Keratinocyte (primary cell): ENCODE measurements around the gene WFDC8.

ENCODE experiments used
- EZH2 ChIP-seq: IDR thresholded peaks from one replicate; pipeline ENCODE4 v1.6.1; 2012; ENCODE audit warnings: inconsistent platforms, mild to moderate bottlenecking, low read length, moderate library complexity
- TF ChIP-seq, protein P1 (sequence below), 3 experiments: IDR thresholded peaks in 1 of 3; conservative IDR thresholded peaks in 1 of 3; optimal IDR thresholded peaks in 1 of 3; 2 replicates in 2 of 3; 3 replicates in 1 of 3; pipeline versions ENCODE3 to v1.5.1; 2011; ENCODE audit warnings: low read length in 3 of 3, mild to moderate bottlenecking in 3 of 3, moderate library complexity in 2 of 3, control low read depth in 1 of 3, inconsistent platforms in 1 of 3; ENCODE audit not compliant: insufficient read depth in 2 of 3; ENCODE audit errors: extremely low read depth in 1 of 3

DNA sequence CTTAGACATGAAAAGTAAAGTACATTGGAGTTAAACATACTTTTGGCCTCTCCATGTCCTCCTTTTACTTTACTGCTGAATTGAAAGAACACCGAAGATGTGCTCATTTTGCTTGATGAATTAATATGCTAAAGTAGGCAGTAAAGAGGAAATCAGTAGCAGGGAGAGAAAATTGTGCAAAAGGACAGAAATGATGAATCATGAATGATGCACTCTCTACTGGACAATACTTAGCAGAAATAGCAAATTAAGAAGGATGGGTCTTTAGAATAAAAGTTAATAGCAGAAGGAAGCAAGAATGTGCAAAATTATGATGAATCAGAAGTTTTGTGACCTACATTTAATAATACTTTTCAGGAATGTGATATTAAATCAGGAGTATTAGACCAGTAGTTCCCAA, 55.3 kb downstream of the WFDC8 start:
- TF ChIP-seq, protein P1, sequence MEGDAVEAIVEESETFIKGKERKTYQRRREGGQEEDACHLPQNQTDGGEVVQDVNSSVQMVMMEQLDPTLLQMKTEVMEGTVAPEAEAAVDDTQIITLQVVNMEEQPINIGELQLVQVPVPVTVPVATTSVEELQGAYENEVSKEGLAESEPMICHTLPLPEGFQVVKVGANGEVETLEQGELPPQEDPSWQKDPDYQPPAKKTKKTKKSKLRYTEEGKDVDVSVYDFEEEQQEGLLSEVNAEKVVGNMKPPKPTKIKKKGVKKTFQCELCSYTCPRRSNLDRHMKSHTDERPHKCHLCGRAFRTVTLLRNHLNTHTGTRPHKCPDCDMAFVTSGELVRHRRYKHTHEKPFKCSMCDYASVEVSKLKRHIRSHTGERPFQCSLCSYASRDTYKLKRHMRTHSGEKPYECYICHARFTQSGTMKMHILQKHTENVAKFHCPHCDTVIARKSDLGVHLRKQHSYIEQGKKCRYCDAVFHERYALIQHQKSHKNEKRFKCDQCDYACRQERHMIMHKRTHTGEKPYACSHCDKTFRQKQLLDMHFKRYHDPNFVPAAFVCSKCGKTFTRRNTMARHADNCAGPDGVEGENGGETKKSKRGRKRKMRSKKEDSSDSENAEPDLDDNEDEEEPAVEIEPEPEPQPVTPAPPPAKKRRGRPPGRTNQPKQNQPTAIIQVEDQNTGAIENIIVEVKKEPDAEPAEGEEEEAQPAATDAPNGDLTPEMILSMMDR (optimal IDR thresholded peaks at IDR 0.05 in 1 of 3, IDR thresholded peaks at IDR 0.05 in 1 of 3, conservative IDR thresholded peaks at IDR 0.05 in 1 of 3; ENCODE audit: extremely low read depth in 1 of 3, insufficient read depth in 2 of 3, low read length in 3 of 3) = no peak
- no peak for TF ChIP-seq EZH2
